Transverse colon (tissue), 4 donors: ENCODE results near the gene ARIH2. TPM values are rescaled to one million over a fixed set of nuclear protein-coding genes. Genes with fewer than 3 reads are reported as not detected.

Experiments used
- DNase-seq: peaks from one replicate; pipeline ENCODE4 v3.0.0-alpha.2; 2019
- H3K27ac ChIP-seq, 4 donors: fragments of 200-600 bp; sonication (generic); 2 replicates each; pipeline ENCODE4 v1.5.1; 2016 to 2018; ENCODE audit warnings: inconsistent platforms in 4 of 4
- H3K27me3 ChIP-seq: fragments of 200-600 bp; sonication (generic); 2 replicates; pipeline ENCODE4 v1.5.1; 2017; ENCODE audit warnings: inconsistent platforms
- H3K36me3 ChIP-seq, 4 donors: fragments of 200-600 bp; sonication (generic); 2 replicates each; pipeline ENCODE4 v1.5.1; 2017 to 2019; ENCODE audit warnings: inconsistent platforms in 4 of 4
- H3K4me1 ChIP-seq, 4 donors: fragments of 200-600 bp; sonication (generic); 2 replicates each; pipeline ENCODE4 v1.5.1; 2017 to 2020; ENCODE audit warnings: inconsistent platforms in 4 of 4
- H3K4me3 ChIP-seq, 4 donors: fragments of 200-600 bp; sonication (generic); 1 replicate in 1 of 4; 2 replicates in 3 of 4; pipeline versions ENCODE4 v1.5.1 to v1.6.1; 2017 to 2019; ENCODE audit warnings: inconsistent platforms in 4 of 4
- H3K9me3 ChIP-seq, 2 donors: fragments of 200-600 bp; sonication (generic); 2 replicates each; pipeline ENCODE4 v1.5.1; 2017 to 2019; ENCODE audit warnings: inconsistent platforms in 2 of 2
- EP300 ChIP-seq: sonication (generic); formaldehyde crosslinking; IDR thresholded peaks from one replicate; pipeline ENCODE4 v1.6.1; 2017; ENCODE audit warnings: antibody characterized with exemption, low read depth
- POLR2A ChIP-seq: fragments of 450-650 bp; IDR thresholded peaks from one replicate; pipeline ENCODE4 v1.6.1; 2016; ENCODE audit warnings: antibody characterized with exemption, mild to moderate bottlenecking, moderate library complexity
- POLR2AphosphoS5 ChIP-seq, 3 donors: sonication (generic); formaldehyde crosslinking; IDR thresholded peaks; one replicate each; pipeline ENCODE4 v1.6.1; 2016; ENCODE audit warnings: antibody characterized with exemption in 3 of 3
- WGBS, 2 donors: methylation state at CpG; one replicate each; pipeline ENCODE4 v1.1.5; 2018; ENCODE audit warnings: low coverage in 1 of 2; 5-methylcytosine and 5-hydroxymethylcytosine counted together
- in situ Hi-C, 4 donors: fragments of 200-750 bp; cut with MboI; loops; one replicate each; pipeline versions ENCODE4 v1.15.0 to v1.15.1; 2017; ENCODE audit warnings: low sequenced_read_pairs in 3 of 4, low pct_ligation_motif_present in 1 of 4, low pct_unique_long_range_greater_than_20kb in 1 of 4
- intact Hi-C: fragments of 100-400 bp; cut with DNase I; formaldehyde crosslinking; loops from one replicate; pipeline ENCODE4 v1.15.1; 2023; ENCODE audit warnings: low total_unique reads
- total RNA-seq, 4 donors: library from RNA; depleted of rRNA; stranded (reverse); fragments of >200 nt; gene quantifications; one replicate each; pipeline ENCODE4 v1.1.0, GENCODE V29; 2016
- TF ChIP-seq, protein P1 (sequence below), 5 experiments: fragments of 200-600 bp in 3 of 5; fragments of 450-650 bp in 2 of 5; sonication (generic) in 3 of 5; IDR thresholded peaks; 1 replicate in 2 of 5; 2 replicates in 3 of 5; pipeline ENCODE4 v1.5.1; 2016 to 2017; ENCODE audit warnings: antibody characterized with exemption in 5 of 5, inconsistent platforms in 3 of 5, mild to moderate bottlenecking in 2 of 5, moderate library complexity in 1 of 5

Gene ARIH2
- total RNA-seq, 4 donors from 2014 or later: 82.6 to 269 (median 115) TPM

DNA sequence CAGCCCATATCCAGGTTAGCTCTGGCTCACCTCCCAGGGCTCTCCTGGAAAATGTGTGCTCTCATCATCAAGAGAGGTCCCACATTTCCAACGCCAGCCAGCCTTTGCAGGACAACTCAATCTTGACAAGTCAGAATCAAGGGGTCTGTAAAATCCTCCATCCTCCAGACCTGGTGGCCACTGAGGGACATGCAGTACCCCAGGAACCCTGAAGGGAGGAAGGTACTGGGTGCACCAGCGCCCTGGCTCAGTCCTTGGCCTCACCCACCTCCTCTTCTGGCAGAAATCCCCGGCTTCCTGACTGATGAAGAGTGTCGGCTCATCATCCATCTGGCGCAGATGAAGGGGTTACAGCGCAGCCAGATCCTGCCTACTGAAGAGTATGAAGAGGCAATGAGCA is 82.5 kb downstream of the ARIH2 start:
- no peak for DNase-seq
- Histone ChIP-seq H3K4me1 (peaks cover under 1 to 4% (median 2%) of the 10 kb centered on the region in 4 donors), H3K9me3 (no peaks in the 10 kb centered on the region), H3K27me3 (no peaks in the 10 kb centered on the region), H3K27ac (no peak overlapping the region), H3K4me3 (no peak overlapping the region), H3K36me3 (no peaks in the 10 kb centered on the region)
- in situ Hi-C loops (no loop called here), intact Hi-C loops (no loop called here)
- TF ChIP-seq POLR2A: no peak
- TF ChIP-seq, protein P1, sequence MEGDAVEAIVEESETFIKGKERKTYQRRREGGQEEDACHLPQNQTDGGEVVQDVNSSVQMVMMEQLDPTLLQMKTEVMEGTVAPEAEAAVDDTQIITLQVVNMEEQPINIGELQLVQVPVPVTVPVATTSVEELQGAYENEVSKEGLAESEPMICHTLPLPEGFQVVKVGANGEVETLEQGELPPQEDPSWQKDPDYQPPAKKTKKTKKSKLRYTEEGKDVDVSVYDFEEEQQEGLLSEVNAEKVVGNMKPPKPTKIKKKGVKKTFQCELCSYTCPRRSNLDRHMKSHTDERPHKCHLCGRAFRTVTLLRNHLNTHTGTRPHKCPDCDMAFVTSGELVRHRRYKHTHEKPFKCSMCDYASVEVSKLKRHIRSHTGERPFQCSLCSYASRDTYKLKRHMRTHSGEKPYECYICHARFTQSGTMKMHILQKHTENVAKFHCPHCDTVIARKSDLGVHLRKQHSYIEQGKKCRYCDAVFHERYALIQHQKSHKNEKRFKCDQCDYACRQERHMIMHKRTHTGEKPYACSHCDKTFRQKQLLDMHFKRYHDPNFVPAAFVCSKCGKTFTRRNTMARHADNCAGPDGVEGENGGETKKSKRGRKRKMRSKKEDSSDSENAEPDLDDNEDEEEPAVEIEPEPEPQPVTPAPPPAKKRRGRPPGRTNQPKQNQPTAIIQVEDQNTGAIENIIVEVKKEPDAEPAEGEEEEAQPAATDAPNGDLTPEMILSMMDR (IDR thresholded peaks at IDR 0.05): no peak
- no peak for TF ChIP-seq POLR2AphosphoS5 (IDR thresholded peaks at IDR 0.05)
- no peak for TF ChIP-seq EP300
- 88% methylated on average over 4 of the region's 6 CpGs; no CpG with 5 or more reads in 1 of the 2 donors for WGBS, 2 donors

DNA sequence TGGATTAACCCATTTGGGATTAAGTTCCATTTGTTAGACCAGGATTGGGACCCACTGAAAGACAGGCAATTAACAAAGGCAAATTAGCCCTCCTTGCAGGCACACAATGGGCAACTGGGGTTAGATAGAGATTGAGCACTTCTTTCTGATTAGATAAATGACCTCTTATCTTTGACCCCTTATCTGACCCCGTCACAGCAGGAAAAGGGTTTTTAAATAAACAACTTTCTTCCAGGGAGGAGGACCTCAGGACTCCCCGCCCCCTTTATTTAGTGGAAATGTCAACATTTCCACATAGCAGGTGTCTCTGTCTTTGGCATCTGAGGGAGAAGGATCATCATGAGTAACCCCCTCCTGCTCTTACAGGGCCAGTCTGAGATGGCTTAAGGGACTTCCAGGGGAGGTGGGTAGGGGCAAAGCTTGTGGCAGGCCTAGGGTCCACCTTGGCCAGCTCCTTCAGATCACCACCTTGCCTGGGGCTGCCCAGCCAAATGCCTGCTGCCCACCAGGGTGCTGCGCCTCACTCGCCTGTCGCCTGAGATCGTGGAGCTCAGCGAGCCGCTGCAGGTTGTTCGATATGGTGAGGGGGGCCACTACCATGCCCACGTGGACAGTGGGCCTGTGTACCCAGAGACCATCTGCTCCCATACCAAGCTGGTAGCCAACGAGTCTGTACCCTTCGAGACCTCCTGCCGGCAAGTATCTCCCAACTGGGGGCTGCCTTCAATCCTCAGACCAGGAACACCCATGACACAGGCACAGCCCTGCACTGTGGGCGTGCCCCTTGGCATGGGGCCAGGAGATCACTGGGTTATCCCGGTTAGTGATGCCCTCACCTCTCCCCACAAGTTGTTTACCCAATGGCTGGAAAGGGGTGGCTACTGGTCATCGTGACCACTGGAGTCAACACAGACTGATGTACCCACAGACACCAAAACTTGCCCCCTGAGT is 86.0 kb downstream of the ARIH2 start:
- Histone ChIP-seq H3K36me3 (no peaks in the 10 kb centered on the region), H3K27ac (no peak overlapping the region), H3K9me3 (no peaks in the 10 kb centered on the region), H3K27me3 (no peaks in the 10 kb centered on the region), H3K4me1 (peaks cover 12 to 25% (median 19%) of the 10 kb centered on the region in 4 donors), H3K4me3 (no peak overlapping the region)
- in situ Hi-C loops (no loop called here), intact Hi-C loops (no loop called here)
- TF ChIP-seq POLR2AphosphoS5 (IDR thresholded peaks at IDR 0.05): no peak
- TF ChIP-seq, protein P1 (IDR thresholded peaks at IDR 0.05): no peak
- TF ChIP-seq POLR2A: no peak
- no peak for TF ChIP-seq EP300
- peak; percentile 73 for DNase-seq
- 40 to 89% methylated on average over 1 to 16 of the region's 16 CpGs for WGBS, 2 donors

DNA sequence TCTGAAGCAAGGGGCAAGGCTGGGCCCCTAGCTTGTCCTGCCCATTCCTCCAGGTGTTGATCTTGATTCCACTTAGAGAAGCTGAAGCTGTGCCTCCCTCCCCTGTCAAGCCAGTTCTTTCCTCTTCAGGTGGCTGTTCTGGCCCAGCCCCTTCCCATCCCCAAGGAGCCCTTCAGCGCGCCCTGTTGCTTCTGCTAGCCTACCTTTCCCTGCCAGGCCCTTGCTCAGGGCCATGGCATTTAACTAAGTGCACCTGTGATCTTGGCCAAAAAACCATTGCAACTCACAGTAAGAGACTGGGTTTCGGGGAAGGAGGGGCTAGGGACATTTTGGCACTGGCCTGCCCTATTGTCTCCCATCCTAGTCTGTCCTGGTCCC is 86.7 kb downstream of the ARIH2 start:
- intact Hi-C loops (no loop called here), in situ Hi-C loops (no loop called here)
- H3K4me1 ChIP-seq: peaks cover 12 to 25% (median 19%) of the 10 kb centered on the region in 4 donors
- no peak overlapping the region for H3K27ac ChIP-seq
- no peak for DNase-seq
- H3K4me3 ChIP-seq: no peak overlapping the region
- TF ChIP-seq POLR2A (no peak), EP300 (no peak), POLR2AphosphoS5 (IDR thresholded peaks at IDR 0.05) (no peak)
- TF ChIP-seq, protein P1 (IDR thresholded peaks at IDR 0.05): no peak
- no peaks in the 10 kb centered on the region for H3K27me3 ChIP-seq
- no peaks in the 10 kb centered on the region for H3K36me3 ChIP-seq
- H3K9me3 ChIP-seq: no peaks in the 10 kb centered on the region
- 100% methylated on average over 2 to 3 of the region's 3 CpGs for WGBS, 2 donors

DNA sequence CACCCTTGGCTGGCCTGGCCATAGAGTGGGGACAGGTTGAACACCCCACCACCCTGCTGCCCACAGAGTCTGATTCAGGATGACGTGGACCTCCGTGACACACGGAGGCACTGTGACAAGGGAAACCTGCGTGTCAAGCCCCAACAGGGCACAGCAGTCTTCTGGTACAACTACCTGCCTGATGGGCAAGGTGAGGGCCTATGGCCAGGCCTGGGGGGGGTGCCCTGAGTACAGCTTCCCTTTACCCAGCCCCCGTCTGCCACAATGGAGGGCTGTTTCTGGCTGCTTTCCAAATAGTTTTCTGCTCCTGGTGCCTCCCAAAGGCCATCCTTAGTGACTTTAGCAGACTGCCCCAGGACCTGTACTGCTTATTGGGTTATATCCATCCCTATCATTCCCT is 87.4 kb downstream of the ARIH2 start:
- peaks cover 12 to 25% (median 19%) of the 10 kb centered on the region in 4 donors for H3K4me1 ChIP-seq
- peak overlapping the region in 1 of 4 donors; percentile 92 for H3K4me3 ChIP-seq
- no peaks in the 10 kb centered on the region for H3K9me3 ChIP-seq
- 98% methylated on average over 5 of the region's 5 CpGs; no CpG with 5 or more reads in 1 of the 2 donors for WGBS, 2 donors
- peak overlapping the region; percentile 95 to 99 (median 96) for H3K27ac ChIP-seq
- H3K27me3 ChIP-seq: no peaks in the 10 kb centered on the region
- intact Hi-C loops (no loop called here), in situ Hi-C loops (no loop called here)
- no peak for DNase-seq
- no peaks in the 10 kb centered on the region for H3K36me3 ChIP-seq
- TF ChIP-seq POLR2A (no peak), POLR2AphosphoS5 (IDR thresholded peaks at IDR 0.05) (no peak), EP300 (no peak)
- TF ChIP-seq, protein P1 (IDR thresholded peaks at IDR 0.05): no peak
